NAMALWA (cell line): ENCODE results near the gene ANKRD34A.

ENCODE experiments used
- DNase-seq: peaks from one replicate; pipeline ENCODE4 v3.0.0-alpha.2; 2015; ENCODE audit warnings: low spot score

The ANKRD34A gene

DNA sequence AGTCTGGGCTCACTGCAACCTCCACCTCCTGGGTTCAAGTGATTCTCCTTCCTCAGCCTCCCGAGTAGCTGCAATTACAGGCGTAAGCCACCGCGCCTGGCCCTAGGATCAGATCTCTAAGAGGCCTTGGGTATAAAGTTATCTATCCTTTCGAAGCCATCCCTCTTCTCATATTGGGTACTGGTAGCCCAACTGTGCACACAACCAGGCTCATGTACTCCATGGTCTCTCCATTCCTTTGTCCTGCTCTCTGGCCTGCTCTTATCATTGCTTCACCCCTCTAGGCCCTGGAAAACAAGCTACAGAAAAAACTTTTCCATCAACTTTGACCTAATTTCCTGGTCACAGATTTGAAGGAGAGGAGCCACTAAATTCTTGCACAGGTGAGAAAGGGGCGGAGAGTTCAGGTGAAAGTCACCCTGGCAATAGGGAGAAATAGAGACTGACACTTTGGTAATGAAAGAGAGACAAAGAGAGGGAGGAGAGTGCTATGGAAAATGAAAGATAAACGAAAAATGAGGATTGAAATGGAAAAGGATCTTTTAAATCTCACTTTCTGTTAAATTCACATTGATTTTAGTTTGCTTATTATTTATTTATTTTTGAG lies 26.0 kb upstream of the ANKRD34A start:
- DNase-seq, result no peak

DNA sequence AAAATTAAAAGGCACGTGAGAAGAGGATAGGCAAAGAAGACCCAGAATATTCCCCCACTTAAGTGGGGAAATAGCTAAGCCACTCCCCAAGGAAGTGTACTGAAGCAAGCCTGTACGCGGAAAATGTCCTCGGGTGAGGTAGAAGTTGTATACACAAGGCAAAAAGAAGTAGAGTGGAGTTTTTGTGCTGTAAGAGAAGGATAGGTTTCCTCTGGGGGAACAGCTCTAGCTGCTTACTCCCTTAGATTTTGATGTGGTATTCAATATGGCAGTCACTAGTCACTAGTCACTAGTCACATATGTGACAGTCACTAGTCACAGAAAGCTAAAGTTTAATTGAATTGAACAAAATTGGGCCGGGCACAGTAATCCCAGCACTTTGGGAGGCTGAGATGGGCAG lies 24.4 kb upstream of the ANKRD34A start:
- DNase-seq, result no peak

DNA sequence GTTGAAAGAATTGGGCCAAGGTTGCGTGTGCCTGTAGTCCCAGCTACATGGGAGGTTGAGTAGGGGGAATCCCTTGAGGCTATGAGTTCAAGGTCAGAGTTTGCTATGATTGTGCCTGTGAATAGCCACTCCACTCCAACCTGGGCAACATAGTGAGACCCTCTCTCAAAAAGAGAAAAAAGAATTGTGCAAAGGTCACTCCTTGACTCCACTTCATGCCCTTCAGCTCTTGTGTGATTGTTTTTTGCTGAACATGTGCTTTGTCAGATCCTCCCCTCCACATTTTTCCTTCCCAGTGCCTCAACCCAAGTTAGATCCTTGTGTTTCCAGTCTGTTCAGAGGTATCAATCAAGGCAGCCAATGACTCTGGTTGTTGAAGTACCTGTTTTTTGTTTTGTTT lies 23.6 kb upstream of the ANKRD34A start:
- no peak for DNase-seq

DNA sequence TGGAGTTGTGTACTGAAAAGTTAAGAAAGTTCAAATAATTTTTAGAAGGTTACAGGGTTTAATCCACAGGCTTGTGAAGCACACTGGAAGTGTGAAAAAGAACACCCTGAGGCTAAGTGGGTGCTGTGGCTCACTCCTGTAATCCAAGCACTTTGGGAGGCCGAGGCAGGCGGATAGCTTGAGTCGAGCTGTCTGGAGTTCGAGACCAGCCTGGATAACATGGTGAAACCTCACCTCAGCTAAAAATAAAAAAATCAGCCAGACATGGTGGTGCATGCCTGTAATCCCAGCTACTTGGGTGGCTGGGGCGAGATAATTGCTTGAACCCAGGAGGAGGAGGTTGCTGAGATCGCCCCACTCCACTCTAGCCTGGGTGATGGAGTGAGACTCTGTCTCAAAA lies 22.2 kb upstream of the ANKRD34A start:
- no peak for DNase-seq

DNA sequence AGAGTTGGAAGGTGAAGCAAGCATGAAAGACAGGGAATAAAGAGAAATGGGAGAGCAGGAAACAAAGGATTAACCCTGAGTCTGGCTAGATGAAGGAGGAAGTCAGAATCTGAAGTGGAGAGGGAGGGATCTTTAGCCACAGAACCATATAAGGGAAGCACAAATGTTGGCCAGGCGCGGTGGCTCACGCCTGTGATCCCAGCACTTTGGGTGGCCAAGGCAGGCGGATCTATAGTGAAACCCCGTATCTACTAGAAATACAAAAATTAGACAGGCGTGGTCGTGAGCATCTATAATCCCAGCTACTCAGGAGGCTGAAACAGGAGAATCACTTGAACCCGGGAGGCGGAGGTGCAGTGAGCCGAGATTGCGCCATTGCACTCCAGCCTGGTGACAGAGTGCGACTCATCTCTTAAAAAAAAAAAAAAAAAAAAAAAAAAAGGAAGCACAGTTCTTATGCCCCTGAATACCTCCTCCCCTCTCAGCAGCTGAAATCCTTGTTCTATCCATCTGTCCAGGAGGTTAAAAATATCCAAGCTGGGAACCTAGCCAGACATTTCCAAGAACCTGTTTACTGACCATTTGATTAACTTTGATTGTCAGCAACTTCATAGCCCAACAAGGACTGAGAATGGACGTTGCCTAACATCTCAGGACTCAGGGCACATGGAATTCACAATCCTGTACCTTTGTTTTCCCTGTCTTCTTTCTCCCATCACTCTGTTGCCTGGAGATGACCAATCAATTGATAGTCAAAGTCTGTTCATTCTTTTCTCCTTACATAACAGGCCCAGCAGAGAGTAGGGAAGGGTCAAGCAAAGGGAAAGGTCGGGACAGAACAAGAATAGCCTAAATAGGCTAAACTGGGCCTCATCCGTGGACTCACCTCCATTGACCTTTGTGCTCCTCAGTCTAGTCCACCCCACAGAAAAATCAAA lies 21.4 kb upstream of the ANKRD34A start:
- no peak for DNase-seq

DNA sequence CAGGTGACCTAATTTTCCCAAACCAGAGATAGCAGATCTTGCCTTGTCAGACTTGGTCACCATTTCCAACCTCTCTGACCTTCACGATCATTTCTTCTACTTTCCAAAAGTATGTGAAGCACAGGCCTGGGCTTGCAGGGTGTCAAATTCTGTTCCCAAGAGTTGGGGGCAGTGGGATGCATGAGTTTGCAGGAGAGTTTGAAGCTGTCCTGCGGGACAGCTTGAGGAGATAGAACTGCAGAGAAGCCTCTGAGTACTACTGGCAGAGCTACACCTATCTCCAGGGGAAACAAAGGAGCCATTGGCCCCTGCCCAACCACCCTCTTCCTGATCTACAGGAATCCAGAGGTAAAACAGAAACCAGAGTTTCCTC lies 20.7 kb upstream of the ANKRD34A start:
- no peak for DNase-seq

DNA sequence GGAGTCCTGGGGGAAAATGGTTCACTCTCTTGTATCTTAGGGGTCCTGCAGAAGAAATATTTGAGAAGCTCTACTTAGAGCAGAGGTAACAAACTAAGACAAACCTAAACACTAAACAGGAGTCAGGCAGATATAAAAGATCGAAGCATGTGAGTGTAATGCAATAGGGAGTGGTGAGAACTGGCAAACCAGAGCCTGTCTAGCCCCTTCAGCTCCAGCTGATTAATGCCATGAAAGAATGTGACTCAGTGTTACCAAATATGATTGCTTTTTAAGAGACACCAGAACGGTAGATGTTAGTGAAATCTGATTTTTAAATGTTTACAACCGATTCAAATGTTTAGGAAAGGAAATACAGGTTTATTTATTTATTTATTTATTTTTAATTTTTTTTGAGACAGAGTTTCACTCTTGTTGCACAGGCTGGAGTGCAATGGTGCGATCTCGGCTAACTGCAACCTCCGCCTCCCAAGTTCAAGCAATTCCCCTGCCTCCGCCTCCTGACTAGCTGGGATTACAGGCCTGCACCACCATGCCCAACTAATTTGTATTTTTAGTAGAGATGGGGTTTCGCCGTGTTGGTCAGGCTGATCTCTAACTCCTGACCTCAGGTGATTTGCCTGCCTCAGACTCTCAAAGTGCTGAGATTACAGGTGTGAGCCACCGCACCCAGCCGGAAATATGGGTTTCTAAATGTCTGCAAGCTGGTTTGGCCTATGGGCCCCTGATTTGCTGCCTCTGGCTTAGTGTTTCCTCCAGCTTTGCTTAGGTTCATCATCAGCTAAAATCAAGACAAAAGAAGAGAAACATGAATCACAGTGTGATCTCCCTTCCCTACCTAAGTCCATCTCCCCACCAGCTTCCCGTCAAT lies 19.8 kb upstream of the ANKRD34A start:
- no peak for DNase-seq

DNA sequence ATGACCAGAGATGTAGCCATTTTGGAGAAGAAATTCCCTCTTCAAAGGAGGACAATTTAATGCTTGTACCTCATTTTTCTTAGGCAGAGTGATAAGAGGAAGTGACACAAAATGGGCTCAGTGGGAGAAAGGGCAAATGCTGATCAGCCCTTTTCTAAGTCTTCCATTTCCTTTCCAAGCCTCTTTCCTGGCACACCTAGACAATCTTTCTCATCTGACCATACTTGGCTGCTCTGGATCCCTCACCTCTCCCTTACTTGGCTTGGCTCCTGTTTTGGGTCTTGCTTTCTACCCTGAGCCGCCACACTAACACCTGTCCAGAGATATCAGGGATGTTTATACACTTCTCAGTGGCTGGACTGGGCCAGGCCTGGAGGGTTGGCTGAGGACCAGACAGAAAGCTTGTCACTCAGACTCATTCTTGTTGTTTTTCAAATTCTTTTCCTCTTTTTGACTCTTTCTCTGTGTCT lies 18.9 kb upstream of the ANKRD34A start:
- DNase-seq, result no peak

DNA sequence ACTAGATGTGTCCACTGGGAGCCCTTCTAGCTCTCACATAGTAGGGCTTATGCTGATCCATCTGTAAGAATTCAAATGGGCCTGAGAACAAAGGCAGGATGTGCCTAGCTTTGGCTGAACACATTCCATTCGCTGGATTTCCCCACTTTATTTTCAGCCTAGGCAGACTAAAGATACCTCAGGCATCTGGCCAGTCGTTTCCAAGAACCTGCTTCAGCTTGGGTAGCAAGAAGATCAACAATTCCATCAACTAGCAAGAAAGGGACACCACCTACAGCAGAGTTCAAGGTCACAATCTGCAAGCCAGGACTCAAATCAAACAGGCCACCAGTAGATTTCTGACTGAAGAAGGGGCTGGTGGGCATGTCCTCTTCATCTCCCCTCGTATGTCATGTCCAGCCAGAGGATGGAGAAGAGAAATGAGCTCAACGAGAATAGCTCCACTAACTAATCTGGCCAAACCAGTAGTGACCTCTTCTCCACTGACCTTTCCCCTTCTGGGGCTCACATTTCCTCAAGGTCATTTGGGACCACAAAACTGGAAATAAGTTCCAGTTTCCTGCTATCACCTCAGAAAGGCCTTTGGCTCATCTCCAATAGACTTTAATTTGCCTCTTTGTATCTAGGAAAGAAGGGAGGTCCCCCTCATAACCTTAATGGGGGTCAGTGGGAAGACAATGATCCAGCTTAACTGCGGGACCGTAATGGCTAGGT lies 17.8 kb upstream of the ANKRD34A start:
- no peak for DNase-seq

DNA sequence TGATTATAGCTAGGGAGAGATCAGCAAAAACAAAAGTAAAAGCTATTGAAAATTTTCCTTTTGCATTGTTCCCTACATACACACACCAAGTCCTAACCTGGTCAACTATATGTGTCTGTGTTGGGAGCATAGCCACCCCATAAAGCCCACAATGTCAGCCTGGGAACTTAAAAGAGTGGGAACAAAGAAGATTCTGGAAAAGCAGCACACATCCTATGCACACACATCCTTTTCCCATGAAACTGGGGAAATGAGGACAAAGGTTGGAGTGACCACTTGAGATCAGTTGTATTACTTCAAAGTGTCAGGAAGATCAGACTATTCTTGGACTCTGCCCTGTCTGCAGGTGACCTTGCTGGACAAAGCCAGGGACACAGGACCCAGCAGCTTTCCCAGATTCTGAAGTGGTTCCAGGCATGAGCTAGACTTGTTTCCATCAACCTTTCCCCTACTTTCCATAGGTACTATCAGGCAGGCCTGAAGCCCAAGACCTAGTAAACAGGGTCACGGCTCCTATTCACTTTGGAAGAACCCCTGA lies 16.2 kb upstream of the ANKRD34A start:
- no peak for DNase-seq

DNA sequence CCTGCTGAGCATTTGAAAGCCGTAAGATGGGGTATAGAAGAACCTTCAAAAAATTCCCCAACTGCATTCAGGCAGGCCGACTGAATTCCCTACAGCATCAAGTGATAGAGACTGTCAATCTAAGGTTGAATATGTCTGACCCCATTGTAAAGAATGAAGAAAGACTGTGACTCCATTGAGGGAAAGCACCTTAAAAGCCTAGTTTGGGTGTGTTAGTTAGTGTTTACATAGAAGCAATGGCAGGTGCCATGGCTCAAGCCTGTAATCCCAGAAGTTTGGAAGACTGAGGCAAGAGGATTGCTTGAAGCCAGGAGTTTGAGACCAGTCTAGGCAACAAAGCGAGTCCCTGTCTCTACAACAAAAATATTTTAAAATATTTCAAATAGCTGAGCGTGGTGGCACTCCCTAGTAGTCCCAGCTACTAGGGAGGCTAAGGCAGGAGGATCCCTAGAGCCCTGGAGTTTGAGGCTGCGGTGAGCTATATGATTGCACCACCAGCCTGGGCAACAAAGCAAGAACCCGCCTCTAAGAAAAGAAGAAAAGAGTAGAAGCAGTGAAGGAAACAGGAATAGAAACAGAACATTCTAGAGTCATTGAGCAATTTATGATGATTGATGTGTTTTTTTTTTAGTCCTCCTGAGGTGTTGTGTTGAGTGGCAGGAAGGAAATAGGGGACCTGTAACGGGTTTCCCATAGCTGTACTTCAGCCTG lies 15.5 kb upstream of the ANKRD34A start:
- DNase-seq, result peak; percentile 48

DNA sequence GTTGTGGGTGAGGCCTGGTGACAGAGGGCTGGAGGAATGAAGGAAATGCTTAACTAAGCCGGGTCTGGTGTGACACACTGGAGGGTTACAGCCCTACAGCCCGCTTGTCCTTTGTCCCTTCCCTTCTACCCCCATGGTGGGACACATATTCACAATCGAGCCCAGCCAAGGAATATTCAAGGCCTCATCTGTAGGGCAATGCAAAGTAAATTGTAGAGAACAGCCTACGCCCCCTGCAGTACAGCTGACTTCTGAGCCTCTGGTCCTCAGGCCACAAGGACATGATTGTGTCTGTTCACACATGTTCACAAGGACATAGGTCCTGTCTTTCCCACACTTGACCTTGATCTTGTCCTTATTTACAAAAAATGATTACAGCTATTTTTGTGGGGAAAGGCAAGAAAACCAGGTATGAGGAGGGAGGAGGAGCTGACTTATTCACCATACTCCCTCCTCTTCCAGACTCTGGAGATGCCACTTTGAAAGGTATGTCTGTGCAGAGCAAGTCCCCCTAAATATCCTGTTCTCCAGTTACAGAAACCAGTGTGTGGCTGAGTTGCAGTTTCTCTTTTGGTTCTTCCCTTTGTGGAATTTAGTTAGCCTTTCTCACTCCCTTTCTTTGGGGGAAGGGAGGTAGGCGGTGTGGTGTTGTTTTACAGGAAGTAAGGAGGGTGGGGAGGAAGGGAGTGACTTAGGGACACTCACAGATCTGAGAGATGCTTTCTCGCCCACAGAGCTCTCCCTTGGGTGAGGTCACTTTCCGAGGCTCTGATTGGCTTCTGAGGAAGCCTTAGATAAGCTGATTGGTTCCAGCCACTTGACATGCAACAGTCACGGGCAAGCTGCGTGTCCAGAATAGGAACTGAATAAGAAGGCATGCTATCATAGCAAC lies 14.7 kb upstream of the ANKRD34A start:
- peak; percentile 97 for DNase-seq

DNA sequence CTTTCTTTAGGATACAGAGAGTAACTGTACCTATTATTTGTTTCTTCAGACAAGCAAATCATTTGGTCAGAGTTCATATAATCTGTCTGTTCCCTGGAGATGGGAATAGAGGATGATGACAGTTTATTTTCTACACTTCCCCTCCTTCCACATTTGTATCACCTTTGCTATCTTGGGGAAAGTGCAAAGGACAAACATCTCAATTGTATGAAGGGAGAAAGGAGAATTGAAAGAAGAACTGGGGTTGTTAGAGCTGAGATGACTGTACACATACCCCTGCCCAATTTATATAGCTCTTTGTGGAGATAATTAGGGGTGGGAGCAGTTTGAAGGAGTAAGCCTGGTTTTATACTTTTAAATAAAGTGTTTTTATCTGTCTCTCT lies 14.1 kb upstream of the ANKRD34A start:
- DNase-seq, result no peak

DNA sequence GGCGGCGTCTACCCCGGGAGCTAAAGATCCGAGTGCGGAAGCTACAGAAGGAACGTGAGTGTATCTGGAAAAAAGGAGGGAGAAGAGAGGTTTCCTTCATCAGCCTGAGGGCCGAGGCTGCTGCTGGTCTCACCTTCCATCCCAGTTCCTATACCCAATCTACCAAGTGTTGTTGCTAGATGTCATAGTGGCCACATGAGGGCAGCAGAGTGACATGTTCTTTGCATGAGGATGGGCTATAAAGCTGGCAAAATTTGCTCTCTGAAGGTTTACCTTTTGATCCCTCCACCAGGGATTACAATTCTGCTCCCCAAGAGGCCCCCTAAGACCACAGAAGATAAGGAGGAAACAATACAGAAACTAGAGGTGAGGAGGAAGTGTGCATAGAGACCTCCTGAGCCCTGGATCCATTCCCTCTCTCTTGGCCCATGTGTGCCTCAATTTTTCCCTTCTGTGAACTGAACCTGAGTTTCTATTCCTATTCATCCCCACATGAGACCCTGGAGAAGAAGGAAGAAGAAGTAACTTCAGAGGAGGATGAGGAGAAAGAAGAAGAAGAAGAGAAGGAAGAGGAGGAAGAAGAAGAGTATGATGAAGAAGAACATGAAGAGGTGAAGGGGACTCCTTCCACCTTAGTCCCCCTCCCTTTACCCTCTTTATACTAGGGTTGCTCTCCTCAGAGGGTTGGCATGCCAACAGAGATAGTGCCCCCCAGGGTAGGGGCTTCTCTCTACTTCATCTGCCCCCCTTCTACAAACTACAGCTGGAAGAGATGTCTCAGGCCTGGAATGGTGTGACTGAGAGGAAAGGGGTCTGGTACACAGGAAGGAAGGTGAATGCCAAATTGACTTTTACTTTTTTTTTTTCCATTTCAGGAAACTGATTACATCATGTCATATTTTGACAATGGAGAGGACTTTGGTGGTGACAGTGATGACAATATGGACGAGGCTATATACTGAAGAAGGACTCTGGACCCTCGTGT lies 13.4 kb upstream of the ANKRD34A start:
- peak; percentile 93 for DNase-seq

DNA sequence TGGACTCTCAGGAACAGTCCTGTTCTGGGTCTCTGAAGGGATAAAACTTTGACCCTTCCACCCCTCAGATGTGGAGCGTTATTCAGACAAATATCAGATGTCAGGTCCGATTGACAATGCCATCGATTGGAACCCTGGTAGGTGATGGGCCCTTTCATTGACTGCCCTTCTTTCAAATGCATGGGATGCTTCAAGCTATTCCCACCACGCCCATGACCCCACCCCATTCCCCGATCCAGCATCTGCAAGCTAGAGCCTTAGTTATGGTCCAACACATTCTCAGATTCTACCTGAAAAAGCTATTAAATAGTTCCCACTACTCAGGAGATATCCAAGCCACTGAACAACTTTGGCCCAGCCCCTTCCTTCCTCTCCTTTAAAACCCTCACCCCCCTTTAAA lies 12.6 kb upstream of the ANKRD34A start:
- DNase-seq, result no peak

DNA sequence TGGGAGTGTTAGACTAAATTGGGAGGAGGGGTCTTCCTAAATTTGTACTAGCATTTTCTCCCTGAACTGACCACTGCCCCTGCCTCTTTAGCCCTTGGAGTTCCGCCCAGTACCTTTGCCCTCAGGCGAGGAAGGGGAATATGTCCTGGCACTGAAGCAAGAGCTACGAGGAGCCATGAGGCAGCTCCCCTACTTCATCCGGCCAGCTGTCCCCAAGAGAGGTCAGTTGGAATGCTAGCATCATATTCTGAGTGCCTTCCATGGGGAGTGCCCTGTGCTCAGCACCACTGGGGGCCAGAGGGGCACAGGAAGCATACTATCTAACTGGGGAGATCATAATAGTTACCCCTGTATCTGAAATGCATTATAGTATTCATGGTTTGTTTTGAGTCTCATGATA lies 10.8 kb upstream of the ANKRD34A start:
- DNase-seq, result no peak

DNA sequence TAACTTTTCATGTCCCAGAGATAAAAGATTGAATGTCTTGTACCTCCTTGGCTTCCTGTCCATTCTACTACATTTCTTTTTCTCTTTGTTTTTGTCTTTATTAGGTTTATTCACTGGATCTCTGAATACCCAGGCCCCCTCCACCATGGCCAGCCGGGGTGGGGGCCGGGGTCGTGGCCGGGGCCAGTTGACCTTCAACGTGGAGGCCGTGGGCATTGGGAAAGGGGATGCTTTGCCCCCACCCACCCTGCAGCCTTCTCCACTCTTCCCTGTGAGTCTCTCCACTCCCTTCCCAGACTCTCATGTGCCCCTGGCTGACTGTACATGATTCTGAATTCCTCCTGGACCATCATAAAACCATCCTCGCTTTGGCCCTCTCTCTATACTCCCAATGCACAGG lies 10.3 kb upstream of the ANKRD34A start:
- no peak for DNase-seq

DNA sequence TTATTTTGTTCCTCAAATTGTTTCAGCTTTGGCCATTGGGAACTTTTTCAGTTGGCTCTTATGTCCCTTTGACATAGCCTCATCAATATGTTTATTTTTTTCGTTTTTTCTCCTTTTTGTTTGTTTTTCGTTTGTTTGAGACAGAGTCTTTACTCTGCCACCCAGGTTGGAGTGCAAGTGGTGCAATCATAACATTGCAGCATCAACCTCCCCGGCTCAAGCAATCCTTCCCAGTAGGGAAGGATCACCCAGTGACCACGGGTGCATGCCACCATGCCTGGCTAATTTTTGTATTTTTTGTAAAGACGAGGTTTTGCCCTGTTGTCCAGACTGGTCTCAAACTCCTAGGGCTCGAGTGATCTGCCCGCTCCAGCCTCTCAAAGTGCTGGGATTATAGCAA lies 8.2 kb upstream of the ANKRD34A start:
- no peak for DNase-seq

DNA sequence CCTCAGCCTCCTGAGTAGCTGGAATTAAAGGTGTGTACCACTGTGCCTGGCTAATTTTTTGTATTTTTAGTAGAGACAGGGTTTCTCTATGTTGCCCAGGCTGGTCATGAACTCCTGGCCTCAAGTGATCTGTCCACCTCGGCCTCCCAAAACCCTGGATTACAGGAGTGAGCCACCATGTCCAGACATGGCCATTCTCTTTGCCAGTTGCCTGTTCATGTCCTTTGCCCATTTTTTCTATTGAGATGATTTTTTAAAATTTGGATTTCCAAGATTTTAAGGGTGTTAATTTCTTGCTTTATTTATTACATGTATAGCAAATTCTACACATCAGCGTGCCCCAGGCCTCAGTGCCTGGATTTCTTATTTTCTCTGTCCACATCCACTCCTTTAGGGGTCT lies 2.9 kb upstream of the ANKRD34A start:
- DNase-seq, result no peak
